Spinal cord (tissue), 4 donors: ENCODE measurements around the gene AMPD1. TPM values are rescaled to one million over a fixed set of nuclear protein-coding genes. Genes with fewer than 3 reads are reported as not detected.
A peak's percentile ranks its signal among the peaks of the same experiment; 100 is the strongest.

Source experiments
- polyA plus RNA-seq, 2 donors: library from polyadenylated mRNA; unstranded; fragments of 120-200 nt; gene quantifications; one replicate each; pipeline ENCODE4 v1.2.1, GENCODE V29; 2013; ENCODE audit not compliant: insufficient read length in 2 of 2
- small RNA-seq: library from RNA; depleted of rRNA; stranded (forward); fragments of <200 nt; gene quantifications from one replicate; pipeline ENCODE3, GENCODE V24; 2014; ENCODE audit warnings: low replicate concordance
- total RNA-seq, 2 donors: library from RNA; depleted of rRNA in 1 of 2; stranded (reverse); fragments of 120-200 nt in 1 of 2; fragments of >200 nt in 1 of 2; gene quantifications; one replicate each; pipeline versions ENCODE4 v1.2.3 to v1.2.4, GENCODE V29; 2013 to 2014

AMPD1 gene
- total and polyA plus RNA-seq, 4 donors = 0.27 to 0.89 TPM; not detected in 2

Small RNAs within 50 kb of the gene (small RNA-seq; reads per million reads assigned to genes)
- gene RN7SL432P (not detected), gene RNY1P13 (1.6 reads per million, percentile 87 among the genes with 10 or more reads in this experiment)

Other genes starting within 250 kb of the AMPD1 start
- gene TRIM33, start 184.3 kb downstream of the AMPD1 start, total RNA-seq = 10 to 100 TPM; 60.1 to 74.5 TPM
- gene TRIM33, start 184.3 kb downstream of the AMPD1 start, polyA plus RNA-seq = 10 to 100 TPM; 32.8 to 39.1 TPM
- 10 to 100 TPM; 54.4 to 56.2 TPM for gene BCAS2, start 113.9 kb downstream of the AMPD1 start, total RNA-seq
- gene BCAS2, start 113.9 kb downstream of the AMPD1 start, polyA plus RNA-seq = 10 to 100 TPM; 64.3 to 77.3 TPM
- gene DENND2C, start 25.5 kb downstream of the AMPD1 start, total RNA-seq = 1 to 10 TPM; 4.0 to 9.3 TPM
- gene DENND2C, start 25.5 kb downstream of the AMPD1 start, polyA plus RNA-seq = 1 to 10 TPM; 1.7 to 2.7 TPM
- gene NRAS, start 21.2 kb upstream of the AMPD1 start, total RNA-seq = 10 to 100 TPM; 47.5 to 53.0 TPM
- gene NRAS, start 21.2 kb upstream of the AMPD1 start, polyA plus RNA-seq = 10 to 100 TPM; 35.8 to 54.1 TPM
- 100 to 1,000 TPM; 320 to 727 TPM for gene CSDE1, start 62.4 kb upstream of the AMPD1 start, total RNA-seq
- 100 to 1,000 TPM; 260 to 316 TPM for gene CSDE1, start 62.4 kb upstream of the AMPD1 start, polyA plus RNA-seq
- 100 to 1,000 TPM in 1 of 2 donors, 10 to 100 TPM in 1; 80.4 to 126 TPM for gene SIKE1, start 85.1 kb upstream of the AMPD1 start, total RNA-seq
- 10 to 100 TPM; 36.5 to 53.6 TPM for gene SIKE1, start 85.1 kb upstream of the AMPD1 start, polyA plus RNA-seq
- under 1 TPM in 1 of 2 donors, not detected in 1; 0.11 TPM for gene SYCP1, start 159.3 kb upstream of the AMPD1 start, total RNA-seq
- under 1 TPM in 1 of 2 donors, not detected in 1; 0.48 TPM for gene SYCP1, start 159.3 kb upstream of the AMPD1 start, polyA plus RNA-seq